Measurements from ENCODE around the gene TNFRSF19. TPM values are rescaled to one million over a fixed set of nuclear protein-coding genes. Genes with fewer than 3 reads are reported as not detected.

The TNFRSF19 gene
- total RNA-seq, 1 experiment from 2014 or later: 0.24 TPM

DNA sequence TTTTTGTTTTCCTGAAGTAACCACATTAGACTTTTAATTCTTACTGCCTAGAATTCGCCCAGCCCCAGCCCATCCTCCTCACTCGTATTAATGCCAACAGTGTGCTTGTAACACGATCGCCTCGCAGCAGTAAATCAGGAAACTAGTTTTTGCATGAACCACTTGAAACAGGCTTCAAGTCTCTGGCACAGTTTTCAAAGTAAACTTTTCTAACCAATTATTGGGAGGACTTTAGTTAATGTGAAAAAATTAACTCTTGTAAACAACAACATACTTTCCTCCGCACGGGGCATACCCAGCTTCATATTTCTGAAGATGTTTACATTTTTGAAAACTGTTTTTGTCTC is 39.2 kb downstream of the TNFRSF19 start:
- no peak overlapping the region for H3K4me2 ChIP-seq
- ChIA-PET POLR2A (ENCODE audit: unreplicated experiment) (no interaction called here), CTCF (no interaction called here)
- H4K20me1 ChIP-seq (ENCODE audit: insufficient read depth): no peaks in the 10 kb centered on the region
- H3K4me3 ChIP-seq: no peak overlapping the region
- DNase-seq: no peak
- peaks cover 4% of the 10 kb centered on the region; the same call in 1 of the 2 replicates for H3K27me3 ChIP-seq (ENCODE audit: insufficient read depth, low read depth)
- BruUV-seq (replicated peaks): no TSS peak
- H3K9me3 ChIP-seq (ENCODE audit: insufficient read depth, low read depth): no peaks in the 10 kb centered on the region
- no peak overlapping the region for H2AFZ ChIP-seq
- intact Hi-C loops (cut with micrococcal nuclease; ENCODE audit: unreplicated experiment): no loop called here
- no peaks in the 10 kb centered on the region for H3F3A ChIP-seq (ENCODE audit: insufficient read depth, low read depth)
- no peaks in the 10 kb centered on the region for H3K79me2 ChIP-seq (ENCODE audit: low read depth)
- H3K36me3 ChIP-seq (ENCODE audit: low read depth): no peaks in the 10 kb centered on the region
- H3K27ac ChIP-seq: no peak overlapping the region
- no peaks in the 10 kb centered on the region for H3K4me1 ChIP-seq (replicated peaks; ENCODE audit: insufficient read depth)
- no peaks in the 10 kb centered on the region for H3K9me2 ChIP-seq (ENCODE audit: insufficient read depth)
- TF ChIP-seq, protein P1, sequence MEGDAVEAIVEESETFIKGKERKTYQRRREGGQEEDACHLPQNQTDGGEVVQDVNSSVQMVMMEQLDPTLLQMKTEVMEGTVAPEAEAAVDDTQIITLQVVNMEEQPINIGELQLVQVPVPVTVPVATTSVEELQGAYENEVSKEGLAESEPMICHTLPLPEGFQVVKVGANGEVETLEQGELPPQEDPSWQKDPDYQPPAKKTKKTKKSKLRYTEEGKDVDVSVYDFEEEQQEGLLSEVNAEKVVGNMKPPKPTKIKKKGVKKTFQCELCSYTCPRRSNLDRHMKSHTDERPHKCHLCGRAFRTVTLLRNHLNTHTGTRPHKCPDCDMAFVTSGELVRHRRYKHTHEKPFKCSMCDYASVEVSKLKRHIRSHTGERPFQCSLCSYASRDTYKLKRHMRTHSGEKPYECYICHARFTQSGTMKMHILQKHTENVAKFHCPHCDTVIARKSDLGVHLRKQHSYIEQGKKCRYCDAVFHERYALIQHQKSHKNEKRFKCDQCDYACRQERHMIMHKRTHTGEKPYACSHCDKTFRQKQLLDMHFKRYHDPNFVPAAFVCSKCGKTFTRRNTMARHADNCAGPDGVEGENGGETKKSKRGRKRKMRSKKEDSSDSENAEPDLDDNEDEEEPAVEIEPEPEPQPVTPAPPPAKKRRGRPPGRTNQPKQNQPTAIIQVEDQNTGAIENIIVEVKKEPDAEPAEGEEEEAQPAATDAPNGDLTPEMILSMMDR (conservative IDR thresholded peaks at IDR 0.05): no peak
- no peak for TF ChIP-seq EZH2 (IDR thresholded peaks at IDR 0.05; ENCODE audit: low read depth)

DNA sequence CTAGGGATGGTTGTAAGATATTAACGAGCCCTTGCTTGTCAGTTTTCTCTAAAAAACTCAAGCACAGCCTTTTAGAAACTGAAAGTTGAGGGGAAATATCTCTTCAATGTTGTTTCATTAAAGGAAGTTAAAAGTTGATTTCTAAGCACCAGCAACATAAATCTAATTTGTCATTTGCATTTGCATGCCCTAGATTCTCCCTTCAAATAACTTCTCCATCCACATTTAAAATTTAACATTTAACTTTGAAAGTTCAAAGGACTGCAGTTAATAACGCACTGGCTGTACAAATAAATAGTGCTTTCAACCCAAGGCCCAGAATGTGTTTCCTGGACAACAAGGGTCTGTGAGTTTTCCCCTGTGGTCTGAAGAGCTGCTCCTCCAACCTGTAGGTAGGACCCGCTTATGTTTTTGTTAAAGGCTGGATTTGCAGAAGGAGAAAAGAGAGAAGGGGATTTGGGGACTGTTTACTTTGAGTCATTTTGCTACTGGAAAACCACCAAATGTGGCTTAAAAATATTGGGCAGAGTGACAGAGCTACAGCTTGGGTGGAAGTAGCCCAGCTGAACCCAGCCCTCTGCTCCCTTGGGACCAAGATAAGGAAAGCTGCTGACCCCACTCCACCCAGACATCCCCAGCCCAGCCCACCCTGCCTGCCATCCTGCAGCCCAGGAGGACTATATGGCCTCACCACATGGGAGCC is 39.8 kb downstream of the TNFRSF19 start:
- DNase-seq: no peak
- Histone ChIP-seq H3K36me3 (ENCODE audit: low read depth) (no peaks in the 10 kb centered on the region), H3K9me2 (ENCODE audit: insufficient read depth) (no peaks in the 10 kb centered on the region), H3K27ac (no peak overlapping the region), H4K20me1 (ENCODE audit: insufficient read depth) (no peaks in the 10 kb centered on the region), H3K4me2 (no peak overlapping the region), H3K4me1 (replicated peaks; ENCODE audit: insufficient read depth) (no peaks in the 10 kb centered on the region), H3K27me3 (ENCODE audit: insufficient read depth, low read depth) (peaks cover 4% of the 10 kb centered on the region; the same call in 1 of the 2 replicates), H3K9me3 (ENCODE audit: insufficient read depth, low read depth) (no peaks in the 10 kb centered on the region), H3F3A (ENCODE audit: insufficient read depth, low read depth) (no peaks in the 10 kb centered on the region), H3K4me3 (no peak overlapping the region), H3K79me2 (ENCODE audit: low read depth) (no peaks in the 10 kb centered on the region), H2AFZ (no peak overlapping the region)
- POLR2A ChIA-PET (ENCODE audit: unreplicated experiment): no interaction called here
- TF ChIP-seq, protein P1 (conservative IDR thresholded peaks at IDR 0.05): no peak
- no peak for TF ChIP-seq EZH2 (IDR thresholded peaks at IDR 0.05; ENCODE audit: low read depth)
- CTCF ChIA-PET: no interaction called here
- intact Hi-C loops (cut with micrococcal nuclease; ENCODE audit: unreplicated experiment): no loop called here
- BruUV-seq (replicated peaks): no TSS peak

DNA sequence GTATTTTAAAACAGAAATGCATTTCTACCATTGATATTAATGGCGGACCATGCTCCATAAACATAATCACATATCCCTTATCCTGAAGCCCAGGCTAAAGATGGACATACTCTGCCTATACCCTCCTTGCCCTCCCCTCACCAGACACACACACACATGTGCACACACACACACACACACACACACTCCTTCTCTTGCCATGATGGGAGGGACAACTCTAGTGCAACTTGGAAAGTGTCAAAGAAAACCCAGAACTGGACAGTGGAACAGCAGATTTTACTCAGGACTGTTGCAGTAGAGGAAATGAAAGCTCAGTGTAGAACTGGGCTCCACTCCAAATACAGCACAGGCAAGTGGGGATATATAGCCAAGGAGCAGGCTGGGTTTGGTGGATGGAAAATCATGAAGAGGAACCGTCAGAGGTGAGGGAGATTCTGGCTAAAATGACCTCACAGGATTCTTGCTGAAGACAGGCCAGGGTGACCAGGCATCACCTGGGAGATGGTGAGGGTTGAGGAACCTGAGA is 40.8 kb downstream of the TNFRSF19 start:
- Histone ChIP-seq H3K36me3 (ENCODE audit: low read depth) (no peaks in the 10 kb centered on the region), H3K79me2 (ENCODE audit: low read depth) (no peaks in the 10 kb centered on the region), H4K20me1 (ENCODE audit: insufficient read depth) (no peaks in the 10 kb centered on the region), H3K27ac (no peak overlapping the region), H3K4me2 (no peak overlapping the region), H3K9me3 (ENCODE audit: insufficient read depth, low read depth) (no peaks in the 10 kb centered on the region), H3K4me3 (no peak overlapping the region), H3K27me3 (ENCODE audit: insufficient read depth, low read depth) (peaks cover 12% of the 10 kb centered on the region; the same call in 1 of the 2 replicates), H3K4me1 (replicated peaks; ENCODE audit: insufficient read depth) (no peaks in the 10 kb centered on the region), H2AFZ (no peak overlapping the region), H3F3A (ENCODE audit: insufficient read depth, low read depth) (no peaks in the 10 kb centered on the region), H3K9me2 (ENCODE audit: insufficient read depth) (no peaks in the 10 kb centered on the region)
- CTCF ChIA-PET: no interaction called here
- intact Hi-C loops (cut with micrococcal nuclease; ENCODE audit: unreplicated experiment): no loop called here
- no peak for DNase-seq
- POLR2A ChIA-PET (ENCODE audit: unreplicated experiment): no interaction called here
- TF ChIP-seq EZH2 (IDR thresholded peaks at IDR 0.05; ENCODE audit: low read depth): no peak
- TF ChIP-seq, protein P1 (conservative IDR thresholded peaks at IDR 0.05): no peak
- BruUV-seq (replicated peaks): no TSS peak

Data from PC-9 (cell line).